OCI-LY7 (cell line): ENCODE results near the gene BSCL2. TPM values are rescaled to one million over a fixed set of nuclear protein-coding genes. Genes with fewer than 3 reads are reported as not detected.
A peak's percentile ranks its signal among the peaks of the same experiment; 100 is the strongest.

Experiments
- BruUV-seq: library from RNA; stranded (reverse); fragments of 400-500 nt; replicated peaks from 2 replicates; lab custom pipeline; 2021; lab: Mats Ljungman, UMichigan
- CTCF ChIA-PET: fragments of 300-600 bp; sonication (Branson Sonifier 250); formaldehyde crosslinking; loops from one replicate; lab custom pipeline; 2022; ENCODE audit warnings: antibody characterized with exemption; ENCODE audit not compliant: unreplicated experiment; lab: Charles Lee
- POLR2A ChIA-PET: fragments of 300-600 bp; sonication (Branson Sonifier 250); formaldehyde crosslinking; loops from one replicate; lab custom pipeline; 2022; ENCODE audit warnings: antibody characterized with exemption; lab: Charles Lee
- DNase-seq: peaks from one replicate; pipeline ENCODE4 v3.0.0-alpha.2; 2015; ENCODE audit warnings: low spot score
- H2AFZ ChIP-seq: fragments of 200-600 bp; sonication (generic), shearing (Covaris generic); 2 replicates; pipeline ENCODE4 v1.6.1; 2014; ENCODE audit warnings: mild to moderate bottlenecking, antibody characterized with exemption, low read length, moderate library complexity
- H3K27ac ChIP-seq: fragments of 200-600 bp; sonication (generic); 2 replicates; pipeline ENCODE4 v1.5.1; 2014; ENCODE audit warnings: mixed run types, low read depth, mild to moderate bottlenecking, moderate library complexity, low read length, inconsistent platforms; ENCODE audit not compliant: poor library complexity, severe bottlenecking
- H3K36me3 ChIP-seq: fragments of 200-600 bp; sonication (generic); 2 replicates; pipeline ENCODE4 v1.6.1; 2014; ENCODE audit warnings: mild to moderate bottlenecking, antibody characterized with exemption, low read length, moderate library complexity, mixed read lengths; ENCODE audit not compliant: insufficient read depth
- H3K4me1 ChIP-seq: fragments of 200-600 bp; sonication (generic); 2 replicates; pipeline ENCODE4 v1.5.1; 2014; ENCODE audit warnings: mild to moderate bottlenecking, low read length; ENCODE audit not compliant: insufficient read depth, poor library complexity, severe bottlenecking
- H3K4me2 ChIP-seq: fragments of 200-600 bp; sonication (generic); 2 replicates; pipeline ENCODE4 v1.6.1; 2014; ENCODE audit warnings: mild to moderate bottlenecking, low read length
- H3K4me3 ChIP-seq: fragments of 200-600 bp; sonication (generic); 2 replicates; pipeline ENCODE4 v1.5.1; 2014; ENCODE audit warnings: mild to moderate bottlenecking, low read depth, low read length; ENCODE audit not compliant: poor library complexity, severe bottlenecking
- H3K79me2 ChIP-seq: fragments of 200-600 bp; sonication (generic); 2 replicates; pipeline ENCODE4 v1.6.1; 2016; ENCODE audit warnings: low read depth, mild to moderate bottlenecking, low read length, moderate library complexity, mixed read lengths; ENCODE audit not compliant: insufficient read depth
- H3K9me2 ChIP-seq: fragments of 200-600 bp; sonication (generic); 2 replicates; pipeline ENCODE4 v1.6.1; 2016; ENCODE audit warnings: mild to moderate bottlenecking, low read length, mixed read lengths; ENCODE audit not compliant: insufficient read depth
- H3K9me3 ChIP-seq: fragments of 200-600 bp; sonication (generic); 2 replicates; pipeline ENCODE4 v1.6.1; 2014; ENCODE audit warnings: mild to moderate bottlenecking, mixed run types, low read length, mixed read lengths
- H4K20me1 ChIP-seq: fragments of 200-600 bp; sonication (generic); 2 replicates; pipeline ENCODE4 v1.6.1; 2014; ENCODE audit warnings: mild to moderate bottlenecking, antibody characterized with exemption, low read length, moderate library complexity, mixed read lengths; ENCODE audit not compliant: insufficient read depth
- EZH2phosphoT487 ChIP-seq: fragments of 200-600 bp; sonication (generic); IDR thresholded peaks from 2 replicates; pipeline ENCODE4 v1.6.1; 2018; ENCODE audit warnings: low read depth, borderline replicate concordance, mild to moderate bottlenecking, mixed run types, antibody characterized with exemption, low read length, moderate library complexity, mixed read lengths
- intact Hi-C: fragments of 100-400 bp; cut with micrococcal nuclease; formaldehyde crosslinking; loops from one replicate; pipeline ENCODE4 v1.10.0; 2022; ENCODE audit not compliant: unreplicated experiment
- total RNA-seq, 2 experiments: library from RNA; depleted of rRNA in 1 of 2; stranded (reverse); fragments of >200 nt in 1 of 2; shearing (Covaris generic) in 1 of 2; gene quantifications; 2 replicates each; pipeline ENCODE4 v1.2.3, GENCODE V29; 2014 to 2022
- TF ChIP-seq, protein P1 (sequence below): fragments of 200-600 bp; sonication (generic); conservative IDR thresholded peaks from 2 replicates; pipeline ENCODE4 v1.5.1; 2014; ENCODE audit warnings: mild to moderate bottlenecking, antibody characterized with exemption, low read length, moderate library complexity, mixed read lengths

BSCL2 gene
- total RNA-seq, 2 experiments from 2014 or later: 20.7 to 46.2 TPM

DNA sequence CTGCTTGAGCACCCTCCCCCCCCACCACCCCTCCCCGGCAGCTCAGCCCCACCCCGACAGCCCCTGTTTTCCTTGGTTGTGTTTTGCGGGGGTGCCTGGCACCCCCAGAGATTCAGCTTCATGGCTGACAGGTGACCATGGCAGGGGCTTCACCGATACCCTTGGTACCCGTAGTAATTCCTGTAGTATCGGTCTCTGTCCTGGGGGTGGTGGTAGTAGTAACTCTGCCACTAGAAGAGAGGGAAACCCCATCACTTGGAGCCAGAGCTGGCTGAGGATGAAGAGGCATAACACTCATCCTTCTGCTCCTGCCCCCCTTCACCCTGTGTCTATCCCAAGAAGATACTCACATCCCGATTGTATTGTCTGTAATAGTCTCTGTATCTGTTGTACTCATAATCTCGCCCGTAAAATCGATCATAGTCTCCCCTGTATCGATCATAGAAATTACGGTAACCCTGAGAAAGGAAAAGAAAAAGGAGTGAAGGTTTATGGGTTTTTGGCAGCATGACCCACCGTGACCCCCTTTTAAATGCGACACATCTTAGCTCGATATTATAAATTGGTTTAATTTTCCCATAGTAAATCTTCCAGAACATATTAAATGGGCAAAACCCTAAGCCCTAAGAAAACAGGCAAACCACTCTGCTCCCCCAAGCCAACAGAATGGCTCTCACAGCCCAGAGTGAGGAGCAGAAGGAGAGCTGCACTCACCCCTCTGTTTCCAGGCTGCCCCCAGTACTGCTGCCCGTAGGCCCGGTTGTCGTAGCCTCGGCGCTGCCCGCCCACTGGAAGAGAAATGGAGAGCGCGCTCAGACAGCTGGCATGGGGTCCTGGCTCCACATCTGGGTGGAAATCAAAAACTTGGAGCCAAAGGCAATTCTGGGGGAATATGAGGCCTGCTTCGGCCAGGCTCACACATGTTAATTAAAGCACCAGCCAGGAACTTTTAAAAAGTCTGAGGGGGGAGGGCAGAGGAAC is 8.2 kb upstream of the BSCL2 start:
- TF ChIP-seq, protein P1, sequence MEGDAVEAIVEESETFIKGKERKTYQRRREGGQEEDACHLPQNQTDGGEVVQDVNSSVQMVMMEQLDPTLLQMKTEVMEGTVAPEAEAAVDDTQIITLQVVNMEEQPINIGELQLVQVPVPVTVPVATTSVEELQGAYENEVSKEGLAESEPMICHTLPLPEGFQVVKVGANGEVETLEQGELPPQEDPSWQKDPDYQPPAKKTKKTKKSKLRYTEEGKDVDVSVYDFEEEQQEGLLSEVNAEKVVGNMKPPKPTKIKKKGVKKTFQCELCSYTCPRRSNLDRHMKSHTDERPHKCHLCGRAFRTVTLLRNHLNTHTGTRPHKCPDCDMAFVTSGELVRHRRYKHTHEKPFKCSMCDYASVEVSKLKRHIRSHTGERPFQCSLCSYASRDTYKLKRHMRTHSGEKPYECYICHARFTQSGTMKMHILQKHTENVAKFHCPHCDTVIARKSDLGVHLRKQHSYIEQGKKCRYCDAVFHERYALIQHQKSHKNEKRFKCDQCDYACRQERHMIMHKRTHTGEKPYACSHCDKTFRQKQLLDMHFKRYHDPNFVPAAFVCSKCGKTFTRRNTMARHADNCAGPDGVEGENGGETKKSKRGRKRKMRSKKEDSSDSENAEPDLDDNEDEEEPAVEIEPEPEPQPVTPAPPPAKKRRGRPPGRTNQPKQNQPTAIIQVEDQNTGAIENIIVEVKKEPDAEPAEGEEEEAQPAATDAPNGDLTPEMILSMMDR: peak; percentile 19; the same call in 1 of the 2 replicates
- TF ChIP-seq EZH2phosphoT487: no peak
- intact Hi-C loops: no loop called here
- no peak overlapping the region for H3K27ac ChIP-seq

DNA sequence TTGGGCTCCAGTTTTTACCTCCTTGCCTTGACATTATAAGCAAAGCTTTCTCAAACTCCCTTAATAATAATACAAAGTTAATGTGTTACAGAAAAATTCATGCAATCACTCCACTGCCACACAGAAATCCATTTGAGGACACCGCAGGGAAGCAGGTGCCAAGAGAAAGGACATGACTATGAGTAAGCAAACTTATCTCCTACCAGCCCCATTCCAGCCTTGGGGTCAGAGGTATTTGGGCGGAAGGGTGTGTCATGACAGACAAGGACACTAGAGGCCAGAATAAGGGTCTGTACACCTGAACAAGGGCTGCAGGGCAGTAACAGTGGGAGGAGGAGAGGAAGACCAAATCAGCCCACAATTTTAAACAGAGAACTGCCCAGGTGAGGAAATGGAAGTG is 6.1 kb upstream of the BSCL2 start:
- BruUV-seq: no TSS peak
- no peak for DNase-seq
- peaks cover 30% of the 10 kb centered on the region for H3K4me1 ChIP-seq
- H3K9me2 ChIP-seq: no peaks in the 10 kb centered on the region
- CTCF ChIA-PET: no interaction called here
- H3K79me2 ChIP-seq: peaks cover 10% of the 10 kb centered on the region; the same call in 1 of the 2 replicates
- H3K4me2 ChIP-seq: no peak overlapping the region
- POLR2A ChIA-PET: no interaction called here
- H3K9me3 ChIP-seq: no peaks in the 10 kb centered on the region
- no peak overlapping the region for H2AFZ ChIP-seq
- TF ChIP-seq EZH2phosphoT487: no peak
- TF ChIP-seq, protein P1: no peak
- H3K27ac ChIP-seq: peak overlapping the region; percentile 31
- H3K4me3 ChIP-seq: no peak overlapping the region
- no peaks in the 10 kb centered on the region for H4K20me1 ChIP-seq
- intact Hi-C loops: no loop called here
- peaks cover 99% of the 10 kb centered on the region for H3K36me3 ChIP-seq

More for the DNA sequence above, 8.2 kb upstream of the BSCL2 start:
- CTCF ChIA-PET: no interaction called here
- Histone ChIP-seq H2AFZ (no peak overlapping the region), H3K36me3 (peaks cover 99% of the 10 kb centered on the region), H3K9me2 (no peaks in the 10 kb centered on the region), H3K4me3 (no peak overlapping the region), H3K4me1 (peaks cover 12% of the 10 kb centered on the region), H3K4me2 (no peak overlapping the region), H3K79me2 (peaks cover 10% of the 10 kb centered on the region; the same call in 1 of the 2 replicates), H4K20me1 (no peaks in the 10 kb centered on the region), H3K9me3 (no peaks in the 10 kb centered on the region)
- POLR2A ChIA-PET: interaction anchor here (0.9 to 1.2 kb wide), 3 partner anchors 12 to 39 kb away, joined by 3 to 6 read pairs (median 4); partner anchors contain the start of genes HNRNPUL2 and ZBTB3
- no peak for DNase-seq
- BruUV-seq: no TSS peak
